LNCAP (cell line): ENCODE results near the gene GSTT2.
"Not testable (repeated sequence)": the region's sequence is repeated elsewhere in the genome, so short reads cannot be mapped to it uniquely, and the experiment has no call there.

Experiments used
- TF ChIP-seq, protein P1 (sequence below): fragments of 450-650 bp; IDR thresholded peaks from 2 replicates; pipeline ENCODE4 v1.5.1; 2017; ENCODE audit warnings: mild to moderate bottlenecking

Gene GSTT2

GRCh38 chr22:23979557-23980240 lies at the start of gene GSTT2:
GSTT2 (plus strand) TSS chr22:23980134.
- TF ChIP-seq, protein P1, sequence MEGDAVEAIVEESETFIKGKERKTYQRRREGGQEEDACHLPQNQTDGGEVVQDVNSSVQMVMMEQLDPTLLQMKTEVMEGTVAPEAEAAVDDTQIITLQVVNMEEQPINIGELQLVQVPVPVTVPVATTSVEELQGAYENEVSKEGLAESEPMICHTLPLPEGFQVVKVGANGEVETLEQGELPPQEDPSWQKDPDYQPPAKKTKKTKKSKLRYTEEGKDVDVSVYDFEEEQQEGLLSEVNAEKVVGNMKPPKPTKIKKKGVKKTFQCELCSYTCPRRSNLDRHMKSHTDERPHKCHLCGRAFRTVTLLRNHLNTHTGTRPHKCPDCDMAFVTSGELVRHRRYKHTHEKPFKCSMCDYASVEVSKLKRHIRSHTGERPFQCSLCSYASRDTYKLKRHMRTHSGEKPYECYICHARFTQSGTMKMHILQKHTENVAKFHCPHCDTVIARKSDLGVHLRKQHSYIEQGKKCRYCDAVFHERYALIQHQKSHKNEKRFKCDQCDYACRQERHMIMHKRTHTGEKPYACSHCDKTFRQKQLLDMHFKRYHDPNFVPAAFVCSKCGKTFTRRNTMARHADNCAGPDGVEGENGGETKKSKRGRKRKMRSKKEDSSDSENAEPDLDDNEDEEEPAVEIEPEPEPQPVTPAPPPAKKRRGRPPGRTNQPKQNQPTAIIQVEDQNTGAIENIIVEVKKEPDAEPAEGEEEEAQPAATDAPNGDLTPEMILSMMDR: not testable (repeated sequence)

GRCh38 chr22:23938328-23939016 lies 41.5 kb upstream of the GSTT2 start:
- TF ChIP-seq, protein P1: no peak

DNA sequence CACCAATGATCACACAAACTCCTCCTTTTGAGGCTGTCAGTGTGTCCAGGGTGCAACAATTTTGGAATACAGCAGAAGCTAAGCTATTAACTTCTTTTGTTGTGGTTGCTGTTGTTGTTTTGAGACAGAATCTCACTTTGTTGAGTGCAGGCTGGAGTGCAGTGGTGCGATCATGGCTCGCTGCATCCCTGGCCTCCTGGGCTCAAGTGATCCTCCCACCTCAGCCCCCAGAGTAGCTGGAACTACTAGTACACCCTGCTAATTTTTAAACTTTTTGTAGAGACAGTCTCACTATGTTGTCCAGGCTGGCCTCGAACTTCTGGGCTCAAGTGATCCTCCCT lies 40.9 kb upstream of the GSTT2 start:
- TF ChIP-seq, protein P1: no peak

GRCh38 chr22:23956301-23956900 lies 23.5 kb upstream of the GSTT2 start:
- TF ChIP-seq, protein P1: peak; percentile 72

DNA sequence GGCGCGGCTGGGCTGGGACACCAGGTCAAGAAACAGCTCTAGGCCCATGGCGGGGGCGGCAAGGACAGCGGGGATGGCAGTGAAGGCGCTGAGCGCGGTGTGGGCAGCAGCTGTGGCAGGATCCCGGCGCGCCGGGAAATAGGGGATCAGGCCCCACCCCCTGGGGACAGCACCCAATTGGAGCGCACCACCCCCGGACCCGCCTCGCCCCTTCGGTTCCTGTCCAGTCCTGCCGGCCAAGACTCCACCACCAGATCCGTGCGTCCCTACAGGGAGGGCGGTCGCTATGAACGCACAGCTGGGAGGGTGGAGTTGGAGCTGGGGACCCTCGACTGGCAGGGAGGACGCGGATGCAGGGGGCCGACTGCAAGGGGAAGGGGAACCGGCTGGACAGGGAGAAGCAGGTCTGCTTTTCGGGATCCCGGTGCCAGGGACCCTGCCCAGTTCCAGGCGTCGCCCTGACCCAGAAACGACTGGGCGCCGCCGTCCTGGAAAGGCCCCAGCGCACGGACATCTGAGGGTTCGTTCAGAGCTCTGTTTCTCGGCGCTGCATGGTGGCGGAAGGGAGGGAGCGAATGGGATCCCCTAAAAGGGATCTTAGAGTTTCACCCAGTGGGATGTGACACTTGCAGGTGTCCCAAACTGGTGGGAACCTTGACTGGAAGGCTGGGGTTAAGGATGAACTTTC lies 18.7 kb upstream of the GSTT2 start, which contains the start of gene GSTT2B:
TSS of gene GSTT2B (minus strand) at position 112 of the 688 bp plus-strand sequence. CDS start at position 48, 64 bp downstream.
- TF ChIP-seq, protein P1: not testable (repeated sequence)

DNA sequence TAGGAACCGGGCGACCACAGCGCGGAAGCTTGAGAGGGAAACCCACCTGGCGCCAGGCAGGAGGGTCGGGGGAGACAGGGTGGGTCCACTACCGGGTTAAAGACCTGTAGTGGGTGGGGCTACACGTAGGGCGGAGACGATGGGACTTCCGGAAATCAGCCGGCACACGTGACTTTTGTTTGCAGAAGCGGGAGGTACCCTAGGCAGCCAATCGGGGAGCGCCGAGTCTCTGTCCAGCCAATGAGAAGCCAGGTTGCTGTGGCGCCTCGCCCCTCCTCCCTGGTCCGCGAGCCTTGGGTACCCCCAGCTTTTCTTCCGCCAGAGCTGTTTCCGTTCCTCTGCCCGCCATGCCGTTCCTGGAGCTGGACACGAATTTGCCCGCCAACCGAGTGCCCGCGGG lies 13.4 kb upstream of the GSTT2 start, which contains the start of gene DDTL:
TSS of gene DDTL (plus strand) at position 321 of the 400 bp plus-strand sequence. CDS start at position 348, 27 bp downstream.
- TF ChIP-seq, protein P1: not testable (repeated sequence)

DNA sequence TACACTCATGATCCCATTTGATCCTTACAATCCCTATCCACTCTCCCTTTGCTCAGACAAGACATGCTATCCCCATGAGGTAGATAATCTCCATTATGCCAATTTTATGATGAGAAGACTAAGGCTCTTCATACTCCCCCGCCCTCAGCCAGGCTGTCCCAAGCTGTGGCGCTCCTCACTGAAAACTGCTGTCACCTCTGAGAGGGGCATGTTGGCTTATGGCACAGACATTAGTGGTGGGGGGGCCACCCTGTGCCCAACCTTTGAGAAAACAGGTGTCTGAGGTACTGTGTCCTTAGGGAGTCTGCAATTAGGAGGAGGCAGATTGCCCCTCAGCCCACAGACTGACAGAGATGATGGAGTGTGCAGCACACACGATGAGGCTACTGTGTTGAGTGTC lies 10.9 kb upstream of the GSTT2 start:
- TF ChIP-seq, protein P1: no peak
